HCT116 (cell line): ENCODE data around the gene MAPK4.

ENCODE experiments used
- EGR1 ChIP-seq: IDR thresholded peaks from 2 replicates; pipeline ENCODE4 v1.6.1; 2012; ENCODE audit warnings: low read depth
- POLR2A ChIP-seq: IDR thresholded peaks from 2 replicates; pipeline ENCODE4 v1.7.0; 2011; ENCODE audit warnings: borderline replicate concordance; ENCODE audit not compliant: insufficient read depth, insufficient read length; ENCODE audit errors: extremely low read depth
- SIN3A ChIP-seq: IDR thresholded peaks from 2 replicates; pipeline ENCODE4 v1.6.1; 2012; ENCODE audit warnings: low read depth
- TF ChIP-seq, protein P1 (sequence below), 3 experiments: fragments of 200-600 bp in 1 of 3; sonication (generic) in 1 of 3; IDR thresholded peaks in 2 of 3; conservative IDR thresholded peaks in 1 of 3; 2 replicates each; pipeline ENCODE4 v1.5.1; 2012 to 2017; ENCODE audit warnings: low read depth in 2 of 3, low read length in 2 of 3, antibody characterized with exemption in 1 of 3, borderline replicate concordance in 1 of 3, control low read depth in 1 of 3, mild to moderate bottlenecking in 1 of 3, mixed read lengths in 1 of 3, mixed run types in 1 of 3, moderate library complexity in 1 of 3; ENCODE audit not compliant: insufficient read depth in 1 of 3
- TF ChIP-seq, protein P2 (sequence below): IDR thresholded peaks from 2 replicates; pipeline ENCODE4 v1.6.1; 2012; ENCODE audit warnings: low read depth

DNA sequence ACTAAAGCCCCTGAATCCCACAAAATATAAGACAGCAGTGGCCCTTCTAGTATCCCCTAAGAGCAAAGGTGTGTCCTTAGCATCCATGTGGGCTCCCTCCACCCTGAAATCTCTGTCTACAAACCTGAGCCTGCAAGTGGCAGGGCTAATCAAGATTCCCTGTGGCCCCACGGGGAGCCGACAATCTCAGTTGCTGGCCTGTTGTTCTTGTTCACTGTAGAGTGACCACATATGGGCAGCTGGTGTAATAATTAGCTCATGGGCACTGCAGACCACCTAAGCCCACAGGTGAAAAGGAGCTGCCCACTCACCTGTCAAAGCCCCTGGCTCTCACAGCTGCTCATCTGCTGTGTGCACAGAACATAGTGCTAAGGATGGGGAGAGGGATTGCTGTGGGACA, 157.7 kb downstream of the MAPK4 start:
- TF ChIP-seq, protein P1, sequence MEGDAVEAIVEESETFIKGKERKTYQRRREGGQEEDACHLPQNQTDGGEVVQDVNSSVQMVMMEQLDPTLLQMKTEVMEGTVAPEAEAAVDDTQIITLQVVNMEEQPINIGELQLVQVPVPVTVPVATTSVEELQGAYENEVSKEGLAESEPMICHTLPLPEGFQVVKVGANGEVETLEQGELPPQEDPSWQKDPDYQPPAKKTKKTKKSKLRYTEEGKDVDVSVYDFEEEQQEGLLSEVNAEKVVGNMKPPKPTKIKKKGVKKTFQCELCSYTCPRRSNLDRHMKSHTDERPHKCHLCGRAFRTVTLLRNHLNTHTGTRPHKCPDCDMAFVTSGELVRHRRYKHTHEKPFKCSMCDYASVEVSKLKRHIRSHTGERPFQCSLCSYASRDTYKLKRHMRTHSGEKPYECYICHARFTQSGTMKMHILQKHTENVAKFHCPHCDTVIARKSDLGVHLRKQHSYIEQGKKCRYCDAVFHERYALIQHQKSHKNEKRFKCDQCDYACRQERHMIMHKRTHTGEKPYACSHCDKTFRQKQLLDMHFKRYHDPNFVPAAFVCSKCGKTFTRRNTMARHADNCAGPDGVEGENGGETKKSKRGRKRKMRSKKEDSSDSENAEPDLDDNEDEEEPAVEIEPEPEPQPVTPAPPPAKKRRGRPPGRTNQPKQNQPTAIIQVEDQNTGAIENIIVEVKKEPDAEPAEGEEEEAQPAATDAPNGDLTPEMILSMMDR (IDR thresholded peaks at IDR 0.05 in 2 of 3, conservative IDR thresholded peaks at IDR 0.05 in 1 of 3; ENCODE audit: borderline replicate concordance in 1 of 3, insufficient read depth in 1 of 3, low read depth in 2 of 3, low read length in 2 of 3): no peak
- TF ChIP-seq, protein P2, sequence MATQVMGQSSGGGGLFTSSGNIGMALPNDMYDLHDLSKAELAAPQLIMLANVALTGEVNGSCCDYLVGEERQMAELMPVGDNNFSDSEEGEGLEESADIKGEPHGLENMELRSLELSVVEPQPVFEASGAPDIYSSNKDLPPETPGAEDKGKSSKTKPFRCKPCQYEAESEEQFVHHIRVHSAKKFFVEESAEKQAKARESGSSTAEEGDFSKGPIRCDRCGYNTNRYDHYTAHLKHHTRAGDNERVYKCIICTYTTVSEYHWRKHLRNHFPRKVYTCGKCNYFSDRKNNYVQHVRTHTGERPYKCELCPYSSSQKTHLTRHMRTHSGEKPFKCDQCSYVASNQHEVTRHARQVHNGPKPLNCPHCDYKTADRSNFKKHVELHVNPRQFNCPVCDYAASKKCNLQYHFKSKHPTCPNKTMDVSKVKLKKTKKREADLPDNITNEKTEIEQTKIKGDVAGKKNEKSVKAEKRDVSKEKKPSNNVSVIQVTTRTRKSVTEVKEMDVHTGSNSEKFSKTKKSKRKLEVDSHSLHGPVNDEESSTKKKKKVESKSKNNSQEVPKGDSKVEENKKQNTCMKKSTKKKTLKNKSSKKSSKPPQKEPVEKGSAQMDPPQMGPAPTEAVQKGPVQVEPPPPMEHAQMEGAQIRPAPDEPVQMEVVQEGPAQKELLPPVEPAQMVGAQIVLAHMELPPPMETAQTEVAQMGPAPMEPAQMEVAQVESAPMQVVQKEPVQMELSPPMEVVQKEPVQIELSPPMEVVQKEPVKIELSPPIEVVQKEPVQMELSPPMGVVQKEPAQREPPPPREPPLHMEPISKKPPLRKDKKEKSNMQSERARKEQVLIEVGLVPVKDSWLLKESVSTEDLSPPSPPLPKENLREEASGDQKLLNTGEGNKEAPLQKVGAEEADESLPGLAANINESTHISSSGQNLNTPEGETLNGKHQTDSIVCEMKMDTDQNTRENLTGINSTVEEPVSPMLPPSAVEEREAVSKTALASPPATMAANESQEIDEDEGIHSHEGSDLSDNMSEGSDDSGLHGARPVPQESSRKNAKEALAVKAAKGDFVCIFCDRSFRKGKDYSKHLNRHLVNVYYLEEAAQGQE: no peak
- no peak for TF ChIP-seq EGR1
- no peak for TF ChIP-seq POLR2A
- TF ChIP-seq SIN3A: no peak
